GM23338 (cell line): Measurements from ENCODE around the gene CDHR3. TPM values are rescaled to one million over a fixed set of nuclear protein-coding genes. Genes with fewer than 3 reads are reported as not detected.

Experiments used
- ATAC-seq: fragments of 200-7000 bp; cut with Tn5 transposase; 3 replicates; pipeline ENCODE4 v1.9.1; 2020
- DNase-seq: peaks from one replicate; pipeline ENCODE4 v3.0.0-alpha.2; 2015; ENCODE audit warnings: low spot score
- H2AFZ ChIP-seq: fragments of 200-600 bp; sonication (generic); 2 replicates; pipeline ENCODE4 v1.8.0; 2016; ENCODE audit warnings: antibody characterized with exemption, mild to moderate bottlenecking, moderate library complexity
- H3F3A ChIP-seq: fragments of 200-600 bp; sonication (generic); replicated peaks from 2 replicates; pipeline ENCODE4 v1.8.0; 2017; ENCODE audit warnings: antibody characterized with exemption, mixed run types, low read depth
- H3K27ac ChIP-seq: fragments of 200-600 bp; sonication (generic); 2 replicates; pipeline ENCODE4 v1.6.1; 2016; ENCODE audit warnings: low read depth
- H3K27me3 ChIP-seq: fragments of 200-600 bp; sonication (generic); 2 replicates; pipeline ENCODE4 v1.8.0; 2016; ENCODE audit warnings: mild to moderate bottlenecking, mixed run types, moderate library complexity; ENCODE audit not compliant: insufficient read depth
- H3K36me3 ChIP-seq: fragments of 200-600 bp; sonication (generic); 2 replicates; pipeline ENCODE4 v1.8.0; 2016; ENCODE audit warnings: mild to moderate bottlenecking; ENCODE audit not compliant: insufficient read depth
- H3K4me1 ChIP-seq: fragments of 200-600 bp; sonication (generic); 2 replicates; pipeline ENCODE4 v1.8.0; 2016; ENCODE audit warnings: mild to moderate bottlenecking, moderate library complexity; ENCODE audit not compliant: insufficient read depth
- H3K4me2 ChIP-seq: fragments of 200-600 bp; sonication (generic); 2 replicates; pipeline ENCODE4 v1.7.1; 2017; ENCODE audit warnings: mixed run types
- H3K4me3 ChIP-seq: fragments of 200-600 bp; sonication (generic); 2 replicates; pipeline ENCODE4 v1.6.1; 2016; ENCODE audit warnings: mixed run types
- H3K79me2 ChIP-seq: fragments of 200-600 bp; sonication (generic); replicated peaks from 2 replicates; pipeline ENCODE4 v1.8.0; 2017; ENCODE audit warnings: mild to moderate bottlenecking; ENCODE audit not compliant: insufficient read depth
- H3K9me2 ChIP-seq: fragments of 200-600 bp; sonication (generic); 2 replicates; pipeline ENCODE4 v1.8.0; 2017; ENCODE audit not compliant: insufficient read depth
- H4K20me1 ChIP-seq: fragments of 200-600 bp; sonication (generic); replicated peaks from 2 replicates; pipeline ENCODE4 v1.8.0; 2017; ENCODE audit warnings: mild to moderate bottlenecking; ENCODE audit not compliant: insufficient read depth
- H3K27ac Mint-ChIP-seq: 2 replicates; pipeline ENCODE4 v1.8.0; 2020; ENCODE audit warnings: inconsistent platforms, mild to moderate bottlenecking, moderate library complexity, mixed read lengths
- H3K27me3 Mint-ChIP-seq: 3 replicates; pipeline ENCODE4 v1.8.0; 2022; ENCODE audit warnings: low read depth, mild to moderate bottlenecking, moderate library complexity, mixed read lengths, inconsistent platforms; ENCODE audit not compliant: insufficient read depth, poor library complexity
- H3K36me3 Mint-ChIP-seq: 3 replicates; pipeline ENCODE4 v1.8.0; 2021; ENCODE audit warnings: low read depth, mild to moderate bottlenecking, inconsistent platforms, moderate library complexity, mixed read lengths
- H3K4me1 Mint-ChIP-seq: 3 replicates; pipeline ENCODE4 v1.8.0; 2020; ENCODE audit warnings: mild to moderate bottlenecking, inconsistent platforms, mixed read lengths
- H3K4me3 Mint-ChIP-seq: 3 replicates; pipeline ENCODE4 v1.8.0; 2021; ENCODE audit warnings: moderate library complexity, mild to moderate bottlenecking, inconsistent platforms, mixed read lengths
- H3K9me3 Mint-ChIP-seq: 3 replicates; pipeline ENCODE4 v1.8.0; 2020; ENCODE audit warnings: moderate library complexity, mild to moderate bottlenecking, inconsistent platforms, mixed read lengths
- CREB1 ChIP-seq: fragments of 250-450 bp; sonication (Bioruptor Pico); IDR thresholded peaks from 2 replicates; pipeline ENCODE4 v1.5.0; 2020; ENCODE audit warnings: low read depth, mild to moderate bottlenecking, moderate library complexity
- CTCF ChIP-seq, 2 experiments: fragments of 200-600 bp in 1 of 2; sonication (generic) in 1 of 2; conservative IDR thresholded peaks; 2 replicates each; pipeline versions ENCODE4 v1.5.1 to v1.6.1; 2016 to 2017; ENCODE audit warnings: antibody characterized with exemption in 2 of 2, low read depth in 2 of 2, mild to moderate bottlenecking in 2 of 2, moderate library complexity in 1 of 2
- ETS1 ChIP-seq: IDR thresholded peaks from 2 replicates; pipeline ENCODE4 v1.6.1; 2016; ENCODE audit warnings: antibody characterized with exemption
- EZH2 ChIP-seq: fragments of 200-600 bp; sonication (generic); IDR thresholded peaks from one replicate; pipeline ENCODE4 v1.8.0; 2017; ENCODE audit warnings: antibody characterized with exemption, mild to moderate bottlenecking, low read depth; ENCODE audit not compliant: unreplicated experiment
- EZH2phosphoT487 ChIP-seq: fragments of 200-600 bp; sonication (generic); IDR thresholded peaks from one replicate; pipeline ENCODE4 v1.8.1; 2018; ENCODE audit warnings: antibody characterized with exemption; ENCODE audit not compliant: unreplicated experiment
- JUNB ChIP-seq: IDR thresholded peaks from one replicate; pipeline ENCODE4 v1.6.1; 2016; ENCODE audit warnings: antibody characterized with exemption; ENCODE audit not compliant: unreplicated experiment
- NANOG ChIP-seq: IDR thresholded peaks from 2 replicates; pipeline ENCODE4 v1.6.1; 2016; ENCODE audit warnings: antibody characterized with exemption, borderline replicate concordance
- STAT1 ChIP-seq: IDR thresholded peaks from one replicate; pipeline ENCODE4 v1.6.1; 2016; ENCODE audit warnings: antibody characterized with exemption; ENCODE audit not compliant: unreplicated experiment
- ZNF114 ChIP-seq: fragments of 250-450 bp; sonication (Bioruptor Pico); IDR thresholded peaks from 2 replicates; pipeline ENCODE4 v1.5.0; 2020; ENCODE audit warnings: mild to moderate bottlenecking, moderate library complexity
- ZNF462 ChIP-seq: fragments of 250-450 bp; sonication (Bioruptor Pico); IDR thresholded peaks from 2 replicates; pipeline ENCODE4 v1.5.0; 2020; ENCODE audit warnings: mild to moderate bottlenecking, moderate library complexity
- long read RNA-seq: library from polyadenylated mRNA; unstranded; transcript quantifications from one replicate; pipeline ENCODE4 v2.0.0, GENCODE V29; 2020; ENCODE audit not compliant: unreplicated experiment
- polyA plus RNA-seq: library from polyadenylated mRNA; unstranded; fragments of >200 nt; fragmentation: Nextera tagmentation; extraction: Ambion mirVana; gene quantifications from 2 replicates; pipeline ENCODE4 v1.2.1, GENCODE V29; 2016
- total RNA-seq: library from RNA; depleted of rRNA; stranded (reverse); fragments of >200 nt; shearing (Covaris generic); gene quantifications from 2 replicates; pipeline ENCODE4 v1.2.3, GENCODE V29; 2014; rRNA removed

CDHR3 gene
- total RNA-seq (6.7 and 12.2 TPM in 2 replicates), polyA plus RNA-seq (4.9 and 5.1 TPM in 2 replicates)
- long read RNA-seq, partial matches to known transcripts = 0 of 2 reads
- long read RNA-seq, other reads (novel, unspliced or antisense) = 1 of 2 reads

GRCh38 chr7:105963038-105963667 is at the start of gene CDHR3:
CDHR3 (plus strand) TSS chr7:105963264; CDS start chr7:105963319, 55 bp downstream.
- TF ChIP-seq STAT1 (no peak), ZNF462 (peak; percentile 93)

GRCh38 chr7:105913947-105914346 is 49.1 kb upstream of the CDHR3 start:
- Histone ChIP-seq H3K9me2 (peaks cover 7% of the 10 kb centered on the region), H3K4me1 (no peaks in the 10 kb centered on the region), H4K20me1 (no peaks in the 10 kb centered on the region; the same call in 1 of the 2 replicates), H3K79me2 (no peaks in the 10 kb centered on the region), H3F3A (no peaks in the 10 kb centered on the region), H3K36me3 (peaks cover 11% of the 10 kb centered on the region), H2AFZ (no peak overlapping the region), H3K4me3 (no peak overlapping the region), H3K27ac (no peak overlapping the region), H3K4me2 (no peak overlapping the region), H3K27me3 (no peaks in the 10 kb centered on the region)
- no peak for DNase-seq
- H3K27me3 Mint-ChIP-seq = no peaks in the 10 kb centered on the region
- peak overlapping the region; percentile 72; the same call in 1 of the 2 replicates for H3K27ac Mint-ChIP-seq
- H3K4me1 Mint-ChIP-seq = 0 out of 3 replicates have a peak, but pooled peaks cover 2% of the 10 kb centered on the region
- ATAC-seq = no peak
- peaks cover 39% of the 10 kb centered on the region for H3K36me3 Mint-ChIP-seq
- peaks cover 17% of the 10 kb centered on the region for H3K9me3 Mint-ChIP-seq
- no peak overlapping the region for H3K4me3 Mint-ChIP-seq
- TF ChIP-seq CREB1 (no peak), NANOG (no peak), EZH2phosphoT487 (no peak), STAT1 (no peak), EZH2 (no peak), CTCF (conservative IDR thresholded peaks at IDR 0.05; ENCODE audit: low read depth in 2 of 2) (no peak), JUNB (no peak), ZNF114 (no peak), ETS1 (no peak)

More at GRCh38 chr7:105963038-105963667, at the start of gene CDHR3:
- no peaks in the 10 kb centered on the region for H3K36me3 Mint-ChIP-seq
- no peak within 1 kb of the TSS for H2AFZ ChIP-seq
- no peaks in the 10 kb centered on the region for H3K27me3 ChIP-seq
- no peaks in the 10 kb centered on the region for H3K9me2 ChIP-seq
- no peaks in the 10 kb centered on the region for H3K79me2 ChIP-seq
- H3K4me1 ChIP-seq = peaks cover 20% of the 10 kb centered on the region
- H3K4me3 Mint-ChIP-seq = no peak within 1 kb of the TSS
- DNase-seq = no peak
- no peaks in the 10 kb centered on the region for H4K20me1 ChIP-seq
- peaks cover 3% of the 10 kb centered on the region; the same call in 1 of the 3 replicates for H3K9me3 Mint-ChIP-seq
- peaks cover 6% of the 10 kb centered on the region for H3K27me3 Mint-ChIP-seq
- peak within 1 kb of the TSS; percentile 15; the same call in 1 of the 2 replicates for H3K4me2 ChIP-seq
- ATAC-seq = peak; percentile 83
- H3F3A ChIP-seq = no peaks in the 10 kb centered on the region
- no peak within 1 kb of the TSS for H3K27ac ChIP-seq
- H3K27ac Mint-ChIP-seq = peak within 1 kb of the TSS; percentile 41; the same call in 1 of the 2 replicates
- no peaks in the 10 kb centered on the region for H3K36me3 ChIP-seq
- peaks cover 34% of the 10 kb centered on the region for H3K4me1 Mint-ChIP-seq
- H3K4me3 ChIP-seq = no peak within 1 kb of the TSS
